Measurements from ENCODE around the gene NEMP1.

Gene NEMP1

DNA sequence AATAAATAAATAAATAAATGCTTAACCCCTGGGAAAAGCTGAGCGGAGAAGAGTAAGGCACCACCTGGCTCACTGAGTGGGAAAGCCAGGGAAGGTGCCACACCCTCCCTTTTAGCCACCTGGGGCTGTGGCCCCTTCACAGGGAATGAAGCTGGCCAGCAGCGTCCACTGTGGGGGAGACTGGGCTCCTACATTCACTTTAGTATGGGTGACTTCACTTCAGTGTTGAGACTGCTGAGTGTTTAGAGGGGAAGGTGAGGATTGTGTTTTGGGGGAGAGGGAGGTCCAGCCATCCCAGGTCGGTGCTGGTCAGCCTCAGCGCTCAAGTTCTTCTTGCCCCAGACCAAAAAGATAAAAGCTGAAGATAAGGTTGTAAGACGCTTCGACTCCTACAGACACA, 11.9 kb upstream of the NEMP1 start:
- ATAC-seq = no peak
- TF ChIP-seq OSR1 (CRISPR knock-in tag; IDR thresholded peaks at IDR 0.05) (no peak), SNAI2 (CRISPR knock-in tag; IDR thresholded peaks at IDR 0.05) (no peak), ZNF8 (CRISPR knock-in tag; IDR thresholded peaks at IDR 0.05) (no peak), TOX (CRISPR knock-in tag; IDR thresholded peaks at IDR 0.05; ENCODE audit: borderline replicate concordance) (no peak), BACH2 (CRISPR knock-in tag; IDR thresholded peaks at IDR 0.05; ENCODE audit: borderline replicate concordance) (no peak), GLIS3 (CRISPR knock-in tag; IDR thresholded peaks at IDR 0.05) (no peak), CSDC2 (CRISPR knock-in tag; IDR thresholded peaks at IDR 0.05) (no peak), ZNF565 (CRISPR knock-in tag; conservative IDR thresholded peaks at IDR 0.05; ENCODE audit: low read depth) (no peak), ESRRG (CRISPR knock-in tag; IDR thresholded peaks at IDR 0.05) (no peak)
- TF ChIP-seq, protein P1, sequence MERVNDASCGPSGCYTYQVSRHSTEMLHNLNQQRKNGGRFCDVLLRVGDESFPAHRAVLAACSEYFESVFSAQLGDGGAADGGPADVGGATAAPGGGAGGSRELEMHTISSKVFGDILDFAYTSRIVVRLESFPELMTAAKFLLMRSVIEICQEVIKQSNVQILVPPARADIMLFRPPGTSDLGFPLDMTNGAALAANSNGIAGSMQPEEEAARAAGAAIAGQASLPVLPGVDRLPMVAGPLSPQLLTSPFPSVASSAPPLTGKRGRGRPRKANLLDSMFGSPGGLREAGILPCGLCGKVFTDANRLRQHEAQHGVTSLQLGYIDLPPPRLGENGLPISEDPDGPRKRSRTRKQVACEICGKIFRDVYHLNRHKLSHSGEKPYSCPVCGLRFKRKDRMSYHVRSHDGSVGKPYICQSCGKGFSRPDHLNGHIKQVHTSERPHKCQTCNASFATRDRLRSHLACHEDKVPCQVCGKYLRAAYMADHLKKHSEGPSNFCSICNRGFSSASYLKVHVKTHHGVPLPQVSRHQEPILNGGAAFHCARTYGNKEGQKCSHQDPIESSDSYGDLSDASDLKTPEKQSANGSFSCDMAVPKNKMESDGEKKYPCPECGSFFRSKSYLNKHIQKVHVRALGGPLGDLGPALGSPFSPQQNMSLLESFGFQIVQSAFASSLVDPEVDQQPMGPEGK (CRISPR knock-in tag; IDR thresholded peaks at IDR 0.05; ENCODE audit: borderline replicate concordance) = no peak
- TF ChIP-seq, protein P2, sequence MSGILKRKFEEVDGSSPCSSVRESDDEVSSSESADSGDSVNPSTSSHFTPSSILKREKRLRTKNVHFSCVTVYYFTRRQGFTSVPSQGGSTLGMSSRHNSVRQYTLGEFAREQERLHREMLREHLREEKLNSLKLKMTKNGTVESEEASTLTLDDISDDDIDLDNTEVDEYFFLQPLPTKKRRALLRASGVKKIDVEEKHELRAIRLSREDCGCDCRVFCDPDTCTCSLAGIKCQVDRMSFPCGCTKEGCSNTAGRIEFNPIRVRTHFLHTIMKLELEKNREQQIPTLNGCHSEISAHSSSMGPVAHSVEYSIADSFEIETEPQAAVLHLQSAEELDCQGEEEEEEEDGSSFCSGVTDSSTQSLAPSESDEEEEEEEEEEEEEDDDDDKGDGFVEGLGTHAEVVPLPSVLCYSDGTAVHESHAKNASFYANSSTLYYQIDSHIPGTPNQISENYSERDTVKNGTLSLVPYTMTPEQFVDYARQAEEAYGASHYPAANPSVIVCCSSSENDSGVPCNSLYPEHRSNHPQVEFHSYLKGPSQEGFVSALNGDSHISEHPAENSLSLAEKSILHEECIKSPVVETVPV (CRISPR knock-in tag; IDR thresholded peaks at IDR 0.05) = no peak

DNA sequence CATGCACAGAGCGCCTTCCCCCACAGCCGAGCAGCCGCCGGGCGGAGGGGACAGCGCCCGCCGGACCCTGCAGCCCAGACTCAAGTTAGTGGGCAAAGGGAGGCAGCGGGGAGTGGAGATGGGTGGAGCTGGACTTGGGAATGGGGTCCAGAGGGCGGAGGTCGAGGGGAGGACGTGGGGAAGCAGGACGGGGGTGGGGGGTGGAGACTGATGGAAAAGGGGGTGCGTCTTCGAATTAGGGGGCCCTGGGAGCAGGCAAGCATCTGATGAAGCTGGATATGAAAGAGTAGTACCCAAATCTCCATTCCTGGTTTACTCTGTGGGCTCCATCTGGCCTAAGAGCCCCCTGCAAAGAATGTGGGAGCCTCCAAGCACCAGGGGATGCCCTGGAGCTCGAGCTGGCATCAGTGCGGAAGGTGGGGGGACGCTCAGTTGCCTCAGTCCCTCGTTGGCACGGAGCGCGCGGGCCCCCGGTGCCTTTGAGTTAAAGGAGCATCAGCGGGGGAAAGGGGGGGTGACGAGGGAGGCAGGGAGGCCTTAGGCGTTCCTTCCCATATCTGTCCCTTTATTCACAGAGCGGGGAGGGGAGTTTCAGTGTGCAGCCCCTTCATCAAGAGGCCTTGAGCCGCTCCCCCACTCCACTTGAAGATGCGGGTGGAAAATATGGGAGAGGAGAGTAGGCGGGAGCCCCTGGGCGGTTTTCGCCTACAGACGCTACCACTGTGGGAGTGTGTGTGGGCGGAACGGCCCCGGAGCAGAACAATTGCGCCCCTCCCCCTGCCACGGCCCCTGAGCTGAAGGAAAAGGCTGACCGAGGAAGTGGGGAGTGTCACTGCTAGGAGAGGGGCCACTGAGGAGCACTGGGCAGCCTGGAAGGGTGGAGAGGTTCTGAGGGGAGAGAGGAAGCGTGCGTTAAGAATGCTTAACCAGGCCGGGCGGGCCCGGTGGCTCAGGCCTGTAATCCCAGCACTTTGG, 11.0 kb upstream of the NEMP1 start:
- peak; percentile 10 for ATAC-seq
- TF ChIP-seq ZNF70 (CRISPR knock-in tag; IDR thresholded peaks at IDR 0.05) (peak; percentile 91), TCF4 (CRISPR knock-in tag; IDR thresholded peaks at IDR 0.05; ENCODE audit: borderline replicate concordance) (no peak)

DNA sequence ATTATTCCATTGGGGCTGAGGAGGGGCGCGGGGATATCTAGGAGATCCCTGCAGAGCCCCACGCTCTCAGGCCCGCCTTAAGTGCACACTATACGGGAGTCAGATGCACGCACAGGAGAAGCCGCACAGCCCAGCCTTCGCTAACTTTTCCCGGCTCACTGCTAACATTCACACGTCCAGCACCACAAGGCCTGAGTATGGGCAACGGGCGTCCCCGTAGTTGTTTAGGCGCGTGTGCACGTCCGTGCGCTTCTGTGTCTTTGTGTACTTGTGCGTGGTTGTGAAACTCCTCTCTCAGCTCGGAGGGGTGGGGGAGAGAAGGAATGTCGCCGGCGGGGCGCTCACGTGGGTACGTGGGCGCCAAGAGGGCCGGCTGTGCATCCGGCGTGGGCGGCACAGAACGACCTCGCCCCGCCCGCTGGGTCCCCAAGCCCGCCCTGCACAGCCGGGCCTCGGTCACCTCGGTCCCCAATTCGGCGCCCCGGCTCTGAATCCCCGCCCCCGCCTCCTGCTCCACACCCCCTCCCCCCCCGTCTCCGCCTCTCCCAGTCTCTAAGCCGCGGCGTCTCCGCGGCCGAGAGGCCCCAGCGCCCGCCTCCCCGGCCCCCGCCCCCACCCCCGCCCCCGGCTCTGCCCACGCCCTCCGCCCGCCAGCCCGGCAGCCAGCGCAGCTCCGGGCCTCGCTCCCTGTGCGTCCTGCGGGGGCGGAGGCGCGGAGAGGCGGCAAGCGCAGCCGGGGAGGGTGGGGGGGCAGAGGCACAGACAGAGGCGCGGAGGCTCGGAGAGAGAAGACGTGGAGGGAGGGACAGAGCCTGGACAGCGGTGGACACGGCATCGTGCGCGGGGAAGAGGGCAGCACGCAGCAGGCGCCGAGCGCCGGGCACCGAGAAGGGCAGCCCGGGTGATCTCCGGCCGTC, 10.0 kb upstream of the NEMP1 start, which contains the start of gene NAB2:
Gene NAB2, plus strand, starts transcription at position 761 of the 917 bp plus-strand sequence. CDS start 158 bp downstream, outside the sequence.
- ATAC-seq = peak; percentile 53
- no peak for TF ChIP-seq SNAI2 (CRISPR knock-in tag; IDR thresholded peaks at IDR 0.05)
- no peak for TF ChIP-seq ZNF70 (CRISPR knock-in tag; IDR thresholded peaks at IDR 0.05)
- no peak for TF ChIP-seq RARB (CRISPR knock-in tag; IDR thresholded peaks at IDR 0.05)
- TF ChIP-seq, protein P3, sequence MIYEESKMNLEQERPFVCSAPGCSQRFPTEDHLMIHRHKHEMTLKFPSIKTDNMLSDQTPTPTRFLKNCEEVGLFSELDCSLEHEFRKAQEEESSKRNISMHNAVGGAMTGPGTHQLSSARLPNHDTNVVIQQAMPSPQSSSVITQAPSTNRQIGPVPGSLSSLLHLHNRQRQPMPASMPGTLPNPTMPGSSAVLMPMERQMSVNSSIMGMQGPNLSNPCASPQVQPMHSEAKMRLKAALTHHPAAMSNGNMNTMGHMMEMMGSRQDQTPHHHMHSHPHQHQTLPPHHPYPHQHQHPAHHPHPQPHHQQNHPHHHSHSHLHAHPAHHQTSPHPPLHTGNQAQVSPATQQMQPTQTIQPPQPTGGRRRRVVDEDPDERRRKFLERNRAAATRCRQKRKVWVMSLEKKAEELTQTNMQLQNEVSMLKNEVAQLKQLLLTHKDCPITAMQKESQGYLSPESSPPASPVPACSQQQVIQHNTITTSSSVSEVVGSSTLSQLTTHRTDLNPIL (CRISPR knock-in tag; IDR thresholded peaks at IDR 0.05; ENCODE audit: low read depth) = no peak
- TF ChIP-seq ZFP3 (CRISPR knock-in tag; IDR thresholded peaks at IDR 0.05) = no peak
- TF ChIP-seq, protein P4, sequence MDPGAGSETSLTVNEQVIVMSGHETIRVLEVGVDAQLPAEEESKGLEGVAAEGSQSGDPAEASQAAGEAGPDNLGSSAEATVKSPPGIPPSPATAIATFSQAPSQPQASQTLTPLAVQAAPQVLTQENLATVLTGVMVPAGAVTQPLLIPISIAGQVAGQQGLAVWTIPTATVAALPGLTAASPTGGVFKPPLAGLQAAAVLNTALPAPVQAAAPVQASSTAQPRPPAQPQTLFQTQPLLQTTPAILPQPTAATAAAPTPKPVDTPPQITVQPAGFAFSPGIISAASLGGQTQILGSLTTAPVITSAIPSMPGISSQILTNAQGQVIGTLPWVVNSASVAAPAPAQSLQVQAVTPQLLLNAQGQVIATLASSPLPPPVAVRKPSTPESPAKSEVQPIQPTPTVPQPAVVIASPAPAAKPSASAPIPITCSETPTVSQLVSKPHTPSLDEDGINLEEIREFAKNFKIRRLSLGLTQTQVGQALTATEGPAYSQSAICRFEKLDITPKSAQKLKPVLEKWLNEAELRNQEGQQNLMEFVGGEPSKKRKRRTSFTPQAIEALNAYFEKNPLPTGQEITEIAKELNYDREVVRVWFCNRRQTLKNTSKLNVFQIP (CRISPR knock-in tag; IDR thresholded peaks at IDR 0.05; ENCODE audit: borderline replicate concordance, low read depth) = no peak
- no peak for TF ChIP-seq ISL1 (CRISPR knock-in tag; IDR thresholded peaks at IDR 0.05)
- TF ChIP-seq ZFP30 (CRISPR knock-in tag; IDR thresholded peaks at IDR 0.05) = no peak
- TF ChIP-seq ZNF8 (CRISPR knock-in tag; IDR thresholded peaks at IDR 0.05) = no peak
- TF ChIP-seq PPARA (CRISPR knock-in tag; IDR thresholded peaks at IDR 0.05; ENCODE audit: borderline replicate concordance) = no peak
- TF ChIP-seq GLIS3 (CRISPR knock-in tag; IDR thresholded peaks at IDR 0.05) = no peak

Data from SK-N-SH treated with all-trans-retinoic acid at 6 μM for 48 hours (cell line).